PC-3 (cell line): ENCODE data around the gene SH3RF2. TPM values are rescaled to one million over a fixed set of nuclear protein-coding genes. Genes with fewer than 3 reads are reported as not detected.

Experiments
- ATAC-seq: fragments of 200-7000 bp; cut with Tn5 transposase; 2 replicates; pipeline ENCODE4 v1.9.1; 2020; ENCODE audit warnings: mild to moderate bottlenecking, moderate library complexity
- BruUV-seq: library from RNA; stranded (reverse); fragments of 400-500 nt; replicated peaks from 2 replicates; lab custom pipeline; 2021; lab: Mats Ljungman, UMichigan
- CTCF ChIA-PET: fragments of 300-600 bp; sonication (Branson Sonifier 250); formaldehyde crosslinking; loops from one replicate; lab custom pipeline; 2022; ENCODE audit warnings: antibody characterized with exemption; lab: Charles Lee
- POLR2A ChIA-PET: fragments of 300-600 bp; sonication (Branson Sonifier 250); formaldehyde crosslinking; loops from one replicate; lab custom pipeline; 2022; ENCODE audit warnings: antibody characterized with exemption; ENCODE audit not compliant: unreplicated experiment; lab: Charles Lee
- DNase-seq: peaks from one replicate; pipeline ENCODE4 v3.0.0-alpha.2; 2015
- H2AFZ ChIP-seq: fragments of 300-600 bp; sonication (generic); 2 replicates; pipeline ENCODE4 v1.6.0; 2016; ENCODE audit warnings: antibody characterized with exemption, low read length
- H3F3A ChIP-seq: fragments of 300-600 bp; sonication (generic); one replicate; pipeline ENCODE4 v1.6.0; 2017; ENCODE audit warnings: antibody characterized with exemption, low read length, control low read depth, mild to moderate bottlenecking; ENCODE audit not compliant: unreplicated experiment
- H3K27ac ChIP-seq: fragments of 300-600 bp; sonication (generic); 2 replicates; pipeline ENCODE4 v1.5.1; 2016; ENCODE audit warnings: mild to moderate bottlenecking, low read length
- H3K27me3 ChIP-seq: fragments of 300-600 bp; sonication (generic); 2 replicates; pipeline ENCODE4 v1.6.1; 2016; ENCODE audit warnings: low read length, mixed read lengths
- H3K36me3 ChIP-seq: fragments of 300-600 bp; sonication (generic); 2 replicates; pipeline ENCODE4 v1.6.1; 2016; ENCODE audit warnings: low read depth, mixed run types, low read length, mixed read lengths
- H3K4me1 ChIP-seq: fragments of 300-600 bp; sonication (generic); 2 replicates; pipeline ENCODE4 v1.5.1; 2016; ENCODE audit warnings: low read length; ENCODE audit not compliant: insufficient read depth
- H3K4me2 ChIP-seq: fragments of 300-600 bp; sonication (generic); 2 replicates; pipeline ENCODE4 v1.6.0; 2016; ENCODE audit warnings: low read length
- H3K4me3 ChIP-seq: fragments of 300-600 bp; sonication (generic); 2 replicates; pipeline ENCODE4 v1.5.1; 2016; ENCODE audit warnings: mild to moderate bottlenecking, low read length, mixed read lengths
- H3K79me2 ChIP-seq: fragments of 300-600 bp; sonication (generic); 2 replicates; pipeline ENCODE4 v1.6.1; 2017; ENCODE audit warnings: low read length, mixed read lengths
- H3K9ac ChIP-seq: fragments of 300-600 bp; sonication (generic); 2 replicates; pipeline ENCODE4 v1.6.0; 2016; ENCODE audit warnings: mild to moderate bottlenecking, low read length
- H3K9me2 ChIP-seq: fragments of 300-600 bp; sonication (generic); replicated peaks from 2 replicates; pipeline ENCODE4 v1.6.1; 2016; ENCODE audit warnings: mixed run types, low read length, mixed read lengths
- H3K9me3 ChIP-seq: fragments of 300-600 bp; sonication (generic); 2 replicates; pipeline ENCODE4 v1.6.1; 2016; ENCODE audit warnings: low read length, mixed read lengths
- H4K20me1 ChIP-seq: fragments of 300-600 bp; sonication (generic); 2 replicates; pipeline ENCODE4 v1.6.1; 2016; ENCODE audit warnings: low read length, mixed read lengths
- EZH2 ChIP-seq: fragments of 300-600 bp; sonication (generic); IDR thresholded peaks from one replicate; pipeline ENCODE4 v1.6.1; 2017; ENCODE audit warnings: antibody characterized with exemption, mild to moderate bottlenecking, low read length; ENCODE audit not compliant: unreplicated experiment
- EZH2phosphoT487 ChIP-seq: fragments of 300-600 bp; sonication (generic); IDR thresholded peaks from 2 replicates; pipeline ENCODE4 v1.6.1; 2018; ENCODE audit warnings: mild to moderate bottlenecking, antibody characterized with exemption, low read length, borderline replicate concordance
- intact Hi-C: fragments of 100-400 bp; cut with micrococcal nuclease; formaldehyde crosslinking; loops from 2 replicates; pipeline ENCODE4 v1.9.0; 2023
- total RNA-seq: library from RNA; depleted of rRNA; stranded (reverse); fragments of >200 nt; gene quantifications from 2 replicates; pipeline ENCODE4 v1.2.3, GENCODE V29; 2014
- TF ChIP-seq, protein P1 (sequence below): fragments of 300-600 bp; sonication (generic); conservative IDR thresholded peaks from 2 replicates; pipeline ENCODE4 v1.5.1; 2017; ENCODE audit warnings: antibody characterized with exemption, low read depth, mild to moderate bottlenecking, low read length

SH3RF2 gene
- total RNA-seq, 1 experiment from 2014 or later, result 5.9 TPM

DNA sequence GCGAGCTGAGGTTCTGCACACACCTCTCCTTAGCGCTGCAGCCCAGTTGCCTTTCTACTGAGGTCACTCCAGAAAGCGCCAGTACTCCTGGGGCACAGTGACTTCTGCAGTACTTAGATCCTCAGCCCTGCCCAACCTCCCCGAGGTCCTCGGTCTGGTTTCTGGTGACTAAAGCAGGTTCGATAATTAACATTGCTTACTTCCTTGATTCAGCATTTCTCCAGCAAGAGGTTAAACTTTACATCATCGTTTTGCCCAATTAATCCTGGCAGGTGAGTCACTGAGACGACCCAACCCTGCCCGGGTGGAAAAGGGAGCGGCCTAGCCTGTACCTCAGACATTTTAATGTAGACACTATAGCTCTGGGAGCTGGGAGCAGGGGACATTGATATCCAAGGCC lies 91.4 kb downstream of the SH3RF2 start:
- peak overlapping the region; percentile 59 for H3K27ac ChIP-seq
- H3K4me2 ChIP-seq, result peak overlapping the region; percentile 55
- intact Hi-C loops, result loop anchor here (5.0 kb wide), 2 partner anchors 45 to 90 kb away; partner anchors contain the start of gene SH3RF2
- ChIA-PET POLR2A (no interaction called here), CTCF (interaction anchor here (0.6 to 1.0 kb wide), 3 partner anchors 14 to 309 kb away, joined by 3 to 4 read pairs (median 3); no protein-coding TSS in a partner anchor)
- no peaks in the 10 kb centered on the region for H4K20me1 ChIP-seq
- H3K36me3 ChIP-seq, result no peaks in the 10 kb centered on the region
- no TSS peak for BruUV-seq
- no peaks in the 10 kb centered on the region for H3K9me3 ChIP-seq
- TF ChIP-seq EZH2phosphoT487 (no peak), EZH2 (no peak)
- TF ChIP-seq, protein P1, sequence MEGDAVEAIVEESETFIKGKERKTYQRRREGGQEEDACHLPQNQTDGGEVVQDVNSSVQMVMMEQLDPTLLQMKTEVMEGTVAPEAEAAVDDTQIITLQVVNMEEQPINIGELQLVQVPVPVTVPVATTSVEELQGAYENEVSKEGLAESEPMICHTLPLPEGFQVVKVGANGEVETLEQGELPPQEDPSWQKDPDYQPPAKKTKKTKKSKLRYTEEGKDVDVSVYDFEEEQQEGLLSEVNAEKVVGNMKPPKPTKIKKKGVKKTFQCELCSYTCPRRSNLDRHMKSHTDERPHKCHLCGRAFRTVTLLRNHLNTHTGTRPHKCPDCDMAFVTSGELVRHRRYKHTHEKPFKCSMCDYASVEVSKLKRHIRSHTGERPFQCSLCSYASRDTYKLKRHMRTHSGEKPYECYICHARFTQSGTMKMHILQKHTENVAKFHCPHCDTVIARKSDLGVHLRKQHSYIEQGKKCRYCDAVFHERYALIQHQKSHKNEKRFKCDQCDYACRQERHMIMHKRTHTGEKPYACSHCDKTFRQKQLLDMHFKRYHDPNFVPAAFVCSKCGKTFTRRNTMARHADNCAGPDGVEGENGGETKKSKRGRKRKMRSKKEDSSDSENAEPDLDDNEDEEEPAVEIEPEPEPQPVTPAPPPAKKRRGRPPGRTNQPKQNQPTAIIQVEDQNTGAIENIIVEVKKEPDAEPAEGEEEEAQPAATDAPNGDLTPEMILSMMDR, result no peak
- peak overlapping the region; percentile 28; the same call in 1 of the 2 replicates for H3K9ac ChIP-seq
- ATAC-seq (peak; percentile 99), DNase-seq (peak; percentile 96)
- no peaks in the 10 kb centered on the region for H3K79me2 ChIP-seq
- no peaks in the 10 kb centered on the region for H3K27me3 ChIP-seq
- H3K4me1 ChIP-seq, result peaks cover 21% of the 10 kb centered on the region
- no peaks in the 10 kb centered on the region for H3K9me2 ChIP-seq
- H2AFZ ChIP-seq, result peak overlapping the region; percentile 46
- no peaks in the 10 kb centered on the region for H3F3A ChIP-seq
- H3K4me3 ChIP-seq, result 0 out of 2 replicates have a peak overlapping the region, but pooled peaks have one; percentile 2

DNA sequence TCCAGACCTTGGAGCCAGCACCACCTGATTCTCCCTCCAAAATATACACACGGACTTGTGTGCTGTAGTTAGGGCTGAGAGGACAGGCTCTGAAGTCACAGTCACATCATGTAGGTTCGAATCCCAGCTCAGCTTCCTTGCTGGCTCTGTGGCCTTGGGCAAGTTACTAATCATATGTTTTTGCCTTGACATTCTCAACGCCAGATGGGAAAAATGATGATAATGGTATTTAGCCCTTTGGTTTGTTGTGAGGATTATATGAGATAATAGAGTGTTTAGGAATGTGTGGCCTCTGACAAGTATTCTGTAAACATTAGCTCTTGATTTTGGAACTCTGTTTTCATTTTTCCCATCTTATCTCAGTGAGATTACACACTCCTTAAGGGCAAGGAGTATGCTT lies 96.5 kb downstream of the SH3RF2 start:
- ATAC-seq (no peak), DNase-seq (no peak)
- no peaks in the 10 kb centered on the region for H3F3A ChIP-seq
- H3K9me2 ChIP-seq, result no peaks in the 10 kb centered on the region
- no peaks in the 10 kb centered on the region for H3K9me3 ChIP-seq
- POLR2A ChIA-PET, result no interaction called here
- H3K4me3 ChIP-seq, result no peak overlapping the region
- no peaks in the 10 kb centered on the region for H3K36me3 ChIP-seq
- BruUV-seq, result no TSS peak
- H3K4me1 ChIP-seq, result peaks cover 9% of the 10 kb centered on the region
- no peaks in the 10 kb centered on the region for H4K20me1 ChIP-seq
- CTCF ChIA-PET, result interaction anchor here (0.6 kb wide), 1 partner anchor 12 kb away, joined by 7 read pairs; no protein-coding TSS in a partner anchor
- no peaks in the 10 kb centered on the region for H3K27me3 ChIP-seq
- intact Hi-C loops, result no loop called here
- no peak overlapping the region for H3K4me2 ChIP-seq
- H2AFZ ChIP-seq, result no peak overlapping the region
- no peak overlapping the region for H3K9ac ChIP-seq
- H3K79me2 ChIP-seq, result no peaks in the 10 kb centered on the region
- TF ChIP-seq EZH2, result no peak
- no peak for TF ChIP-seq EZH2phosphoT487
- TF ChIP-seq, protein P1, result no peak
- H3K27ac ChIP-seq, result no peak overlapping the region

DNA sequence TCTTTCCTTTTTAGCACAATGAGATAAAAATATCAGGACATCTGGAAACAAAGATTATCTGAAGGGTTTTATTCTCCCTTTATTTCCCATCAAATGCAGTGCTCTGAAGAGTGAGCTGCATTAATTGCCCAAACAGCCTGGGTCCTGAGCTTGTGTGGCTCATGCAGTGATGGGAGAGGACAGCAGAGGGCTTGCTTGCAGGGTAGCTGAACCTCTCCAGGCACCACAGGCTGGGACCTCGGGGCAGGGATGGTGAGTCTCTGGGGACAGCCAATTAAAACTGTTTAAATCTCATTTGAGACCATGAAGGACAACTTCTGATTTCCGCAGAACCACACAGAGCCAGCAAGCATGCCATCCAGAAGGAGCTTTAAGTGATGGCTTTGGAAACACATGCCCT lies 97.7 kb downstream of the SH3RF2 start:
- H3K9me3 ChIP-seq, result no peaks in the 10 kb centered on the region
- H3K4me3 ChIP-seq, result no peak overlapping the region
- H3K27ac ChIP-seq, result no peak overlapping the region
- H2AFZ ChIP-seq, result no peak overlapping the region
- peak; percentile 38; the same call in 1 of the 2 replicates for ATAC-seq
- CTCF ChIA-PET, result no interaction called here
- POLR2A ChIA-PET, result no interaction called here
- TF ChIP-seq EZH2 (no peak), EZH2phosphoT487 (no peak)
- TF ChIP-seq, protein P1, result no peak
- H3K79me2 ChIP-seq, result no peaks in the 10 kb centered on the region
- no peaks in the 10 kb centered on the region for H3F3A ChIP-seq
- no TSS peak for BruUV-seq
- no peak overlapping the region for H3K4me2 ChIP-seq
- no peaks in the 10 kb centered on the region for H3K9me2 ChIP-seq
- no peak for DNase-seq
- H4K20me1 ChIP-seq, result no peaks in the 10 kb centered on the region
- no peaks in the 10 kb centered on the region for H3K4me1 ChIP-seq
- H3K36me3 ChIP-seq, result no peaks in the 10 kb centered on the region
- intact Hi-C loops, result no loop called here
- H3K27me3 ChIP-seq, result no peaks in the 10 kb centered on the region
- no peak overlapping the region for H3K9ac ChIP-seq
